Measurements from ENCODE around the gene MOB3B.

MOB3B gene

GRCh38 chr9:27529316-27530278 is at the start of gene MOB3B:
TSS of gene MOB3B (minus strand) at chr9:27529814. CDS start at chr9:27455550, 74,264 bp downstream.
- peak; percentile 53 for DNase-seq (ENCODE audit: low read depth, low spot score)

- DNase-seq (ENCODE audit: low read depth, low spot score), result peak; percentile 93
These were observed 44.3 kb upstream of the MOB3B start for GRCh38 chr9:27573634-27574590.

GRCh38 chr9:27572918-27573633 is 43.5 kb upstream of the MOB3B start, which contains the start of gene C9orf72:
TSS of gene C9orf72 (minus strand) at chr9:27573481. CDS start at chr9:27567120, 6,361 bp downstream.
- DNase-seq (ENCODE audit: low read depth, low spot score), result peak; percentile 65

- no peak for DNase-seq (ENCODE audit: low read depth, low spot score)
These were observed 42.9 kb upstream of the MOB3B start for GRCh38 chr9:27572566-27572917.

GRCh38 chr9:27572061-27572460 is 42.4 kb upstream of the MOB3B start:
- no peak for DNase-seq (ENCODE audit: low read depth, low spot score)

- no peak for DNase-seq (ENCODE audit: low read depth, low spot score)
These were observed 41.4 kb upstream of the MOB3B start for GRCh38 chr9:27571011-27571410.

GRCh38 chr9:27569406-27569805 is 39.8 kb upstream of the MOB3B start:
- no peak for DNase-seq (ENCODE audit: low read depth, low spot score)

GRCh38 chr9:27566118-27566517 is 36.5 kb upstream of the MOB3B start:
- DNase-seq (ENCODE audit: low read depth, low spot score), result no peak

GRCh38 chr9:27565696-27566095 is 36.1 kb upstream of the MOB3B start:
- no peak for DNase-seq (ENCODE audit: low read depth, low spot score)

GRCh38 chr9:27564670-27565069 is 35.1 kb upstream of the MOB3B start:
- no peak for DNase-seq (ENCODE audit: low read depth, low spot score)

- DNase-seq (ENCODE audit: low read depth, low spot score), result no peak
These were observed 34.3 kb upstream of the MOB3B start for GRCh38 chr9:27563738-27564430.

GRCh38 chr9:27561685-27562084 is 32.1 kb upstream of the MOB3B start:
- DNase-seq (ENCODE audit: low read depth, low spot score), result no peak

- DNase-seq (ENCODE audit: low read depth, low spot score), result no peak
These were observed 30.8 kb upstream of the MOB3B start for GRCh38 chr9:27560457-27560856.

GRCh38 chr9:27558307-27558706 is 28.7 kb upstream of the MOB3B start:
- no peak for DNase-seq (ENCODE audit: low read depth, low spot score)

GRCh38 chr9:27556470-27556869 is 26.9 kb upstream of the MOB3B start:
- DNase-seq (ENCODE audit: low read depth, low spot score), result no peak

- DNase-seq (ENCODE audit: low read depth, low spot score), result no peak
These were observed 25.1 kb upstream of the MOB3B start for GRCh38 chr9:27554712-27555111.

GRCh38 chr9:27549196-27549755 is 19.7 kb upstream of the MOB3B start:
- no peak for DNase-seq (ENCODE audit: low read depth, low spot score)

GRCh38 chr9:27548055-27548741 is 18.6 kb upstream of the MOB3B start:
- DNase-seq (ENCODE audit: low read depth, low spot score), result no peak

GRCh38 chr9:27545471-27545870 is 15.9 kb upstream of the MOB3B start:
- DNase-seq (ENCODE audit: low read depth, low spot score), result no peak

- DNase-seq (ENCODE audit: low read depth, low spot score), result no peak
These were observed 12.9 kb upstream of the MOB3B start for GRCh38 chr9:27542508-27542907.

Data from activated naive CD8-positive, alpha-beta T cell treated with anti-CD3 and anti-CD28 coated beads, Interleukin-2, amount 50 U/mL, for 16 hours (primary cell).